Aorta (tissue), 5 donors: ENCODE measurements around the gene PRMT9. TPM values are rescaled to one million over a fixed set of nuclear protein-coding genes. Genes with fewer than 3 reads are reported as not detected.

ENCODE experiments used
- ATAC-seq: fragments of 200-7000 bp; cut with Tn5 transposase; one replicate; pipeline ENCODE4 v1.9.1; 2022; ENCODE audit warnings: moderate library complexity; ENCODE audit not compliant: low FRiP score
- DNase-seq, 2 donors: peaks; one replicate each; pipeline ENCODE4 v3.0.0-alpha.2; 2020
- H3K27ac ChIP-seq, 2 donors: one replicate each; pipeline ENCODE4 v1.5.1; 2013; ENCODE audit warnings: low read length in 2 of 2, mild to moderate bottlenecking in 2 of 2, moderate library complexity in 2 of 2, control low read depth in 1 of 2, inconsistent platforms in 1 of 2, low read depth in 1 of 2
- H3K27me3 ChIP-seq, 2 donors: one replicate each; pipeline ENCODE4 v1.6.1; 2013; ENCODE audit warnings: control low read depth in 1 of 2, low read length in 1 of 2, mild to moderate bottlenecking in 1 of 2, moderate library complexity in 1 of 2; ENCODE audit not compliant: insufficient read depth in 2 of 2, control insufficient read depth in 1 of 2
- H3K36me3 ChIP-seq, 2 donors: one replicate each; pipeline ENCODE4 v1.6.1; 2013; ENCODE audit warnings: control low read depth in 1 of 2, low read length in 1 of 2, mild to moderate bottlenecking in 1 of 2; ENCODE audit not compliant: insufficient read depth in 2 of 2, control insufficient read depth in 1 of 2
- H3K4me1 ChIP-seq, 2 donors: one replicate each; pipeline ENCODE4 v1.6.1; 2013; ENCODE audit warnings: low read length in 2 of 2, control low read depth in 1 of 2, mild to moderate bottlenecking in 1 of 2, moderate library complexity in 1 of 2; ENCODE audit not compliant: insufficient read depth in 2 of 2, control insufficient read depth in 1 of 2
- H3K4me3 ChIP-seq, 2 donors: one replicate each; pipeline ENCODE4 v1.5.1; 2013; ENCODE audit warnings: low read length in 2 of 2, control low read depth in 1 of 2, mild to moderate bottlenecking in 1 of 2
- H3K9me3 ChIP-seq: one replicate; pipeline ENCODE4 v1.6.1; 2013; ENCODE audit warnings: mild to moderate bottlenecking, low read length; ENCODE audit not compliant: control insufficient read depth
- WGBS, 2 donors: extraction: QIAGEN DNeasy Blood & Tissue Kit; methylation state at CpG; one replicate each; pipeline ENCODE4 v1.1.7; 2013; 5-methylcytosine and 5-hydroxymethylcytosine counted together
- intact Hi-C, 2 donors: fragments of 100-400 bp; cut with DNase I; formaldehyde crosslinking; loops; one replicate each; pipeline versions ENCODE4 v1.14.2 to v1.15.0; 2022
- polyA plus RNA-seq, 2 donors: library from polyadenylated mRNA; stranded (reverse); fragments of 200-250 nt; gene quantifications; one replicate each; pipeline ENCODE4 v1.2.3, GENCODE V29; 2013
- total RNA-seq, 2 donors: library from RNA; stranded (reverse); fragmentation: NEBNext Ultra II Directional; extraction: Animal tissue kit (Norgen Biotek cat#: 25700); gene quantifications; one replicate each; pipeline ENCODE4 v1.2.1, GENCODE V29; 2021
- donor health status: healthy with polysubstance abuse.
- donor health status: Bipolar disorder and iron deficiency.
- donor health status: DM: no; HTN: no; CAD: no.
- donor health status: DM: no; HTN: no; CAD: no.
- donor health status: DM: yes; HTN: yes; CAD: no.

Gene PRMT9
- total and polyA plus RNA-seq, 4 donors = 3.4 to 9.9 (median 8.2) TPM

DNA sequence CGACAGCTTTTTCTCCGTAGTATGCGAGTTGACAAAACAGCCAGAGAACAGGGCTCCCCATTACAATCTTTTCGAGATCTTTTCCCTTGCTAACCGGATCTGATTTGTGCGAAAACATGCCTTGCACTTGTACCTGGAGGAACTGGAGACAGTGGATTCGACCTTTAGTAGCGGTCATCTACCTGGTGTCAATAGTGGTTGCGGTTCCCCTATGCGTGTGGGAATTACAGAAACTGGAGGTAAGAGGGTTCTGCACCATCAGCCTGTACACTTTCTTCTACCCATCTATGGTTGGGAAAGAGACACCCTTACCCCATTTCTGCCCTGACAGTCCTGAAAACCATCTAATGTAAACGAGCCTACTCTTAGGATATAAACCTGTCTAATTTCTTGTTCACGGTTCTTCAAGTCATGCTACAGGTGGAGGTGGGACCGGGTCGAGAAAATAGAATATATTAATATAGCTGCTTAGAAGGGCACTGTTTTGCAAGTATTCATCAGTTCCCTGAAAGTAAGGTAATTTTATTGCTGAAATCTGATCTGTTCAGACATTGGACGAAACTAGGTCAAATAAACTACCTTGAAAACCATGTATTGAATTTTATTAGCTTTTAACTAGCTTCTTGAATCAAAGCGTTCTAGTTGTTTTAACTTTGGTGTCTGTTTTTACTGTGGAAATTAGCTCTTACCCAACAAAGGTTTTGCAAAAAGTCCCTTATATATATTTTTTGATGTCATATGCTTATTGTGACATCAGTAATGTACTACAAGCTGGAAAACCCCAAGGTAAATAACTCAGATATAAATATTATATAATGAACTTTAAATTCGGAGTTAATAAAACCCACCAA lies 65.9 kb downstream of the PRMT9 start:
- DNase-seq = no peak
- H3K9me3 ChIP-seq = no peaks in the 10 kb centered on the region
- ATAC-seq = peak; percentile 4
- peaks cover 3% of the 10 kb centered on the region in 2 donors for H3K4me1 ChIP-seq
- H3K27me3 ChIP-seq = no peaks in the 10 kb centered on the region
- H3K36me3 ChIP-seq = no peaks in the 10 kb centered on the region
- intact Hi-C loops = no loop called here
- peak overlapping the region; percentile 83 to 95 for H3K4me3 ChIP-seq
- 10 to 12% methylated on average over 17 of the region's 17 CpGs for WGBS, 2 donors
- peak overlapping the region in 1 of 2 donors; percentile 84 for H3K27ac ChIP-seq

DNA sequence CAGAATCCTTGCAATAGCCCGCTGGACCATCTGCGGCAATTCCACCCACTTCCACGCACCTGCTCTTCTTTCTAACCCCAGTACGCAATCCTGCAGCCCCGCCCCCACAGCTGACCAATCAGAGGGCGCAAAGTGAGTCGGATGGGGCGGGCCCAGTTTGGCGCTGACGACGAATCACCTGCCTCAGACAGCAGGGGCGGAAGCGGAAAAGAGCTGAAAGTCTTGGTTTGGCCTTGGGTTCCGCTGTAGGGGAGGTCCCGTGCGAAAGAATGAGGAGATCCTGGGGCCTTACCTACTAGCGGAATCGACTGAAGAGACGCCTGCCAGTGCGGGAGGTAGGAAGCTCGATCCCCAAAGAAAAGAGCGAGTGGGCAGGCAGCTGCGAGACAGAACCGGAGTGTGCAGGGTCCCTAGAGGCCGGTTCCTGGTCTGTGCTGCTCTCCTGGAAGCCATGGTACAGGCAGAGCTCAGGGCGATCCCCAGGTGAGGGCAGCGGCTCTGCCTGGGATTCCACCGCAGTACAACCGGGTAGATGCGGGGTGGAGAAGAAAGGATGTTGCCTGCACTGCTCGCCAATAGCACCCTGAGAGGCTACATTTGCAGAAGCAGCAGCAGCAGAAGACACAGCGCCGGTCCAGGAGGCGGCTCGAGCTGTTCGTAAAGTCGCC lies 66.7 kb downstream of the PRMT9 start, which contains the start of gene TMEM184C:
Gene TMEM184C (plus strand): TSS at position 225 of the 668 bp plus-strand sequence. CDS start 560 bp downstream, outside the sequence.
- no peaks in the 10 kb centered on the region for H3K36me3 ChIP-seq
- no peaks in the 10 kb centered on the region for H3K9me3 ChIP-seq
- intact Hi-C loops = no loop called here
- DNase-seq (peak; percentile 98 to 99), ATAC-seq (peak; percentile 99)
- no peaks in the 10 kb centered on the region for H3K27me3 ChIP-seq
- H3K4me3 ChIP-seq = peak within 1 kb of the TSS; percentile 83 to 95
- peak within 1 kb of the TSS in 1 of 2 donors; percentile 84 for H3K27ac ChIP-seq
- WGBS, 2 donors = 1% methylated on average over 37 of the region's 37 CpGs
- H3K4me1 ChIP-seq = peaks cover 3% of the 10 kb centered on the region in 2 donors

DNA sequence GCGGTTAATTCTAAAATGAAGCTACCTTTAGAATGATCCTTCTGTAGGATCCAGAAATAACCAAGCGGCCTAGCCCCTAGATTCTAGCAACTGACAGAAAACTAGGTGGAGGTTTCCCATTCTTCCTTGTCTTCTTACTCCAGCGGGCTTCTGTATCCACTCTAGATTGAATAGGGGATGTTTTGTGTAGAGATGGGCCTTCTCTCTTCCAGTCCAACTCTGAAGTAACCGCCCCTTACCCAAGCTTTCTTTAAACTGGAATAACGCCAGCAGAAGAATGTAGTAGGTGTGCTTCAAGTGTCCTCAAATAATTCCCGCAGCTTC lies 67.2 kb downstream of the PRMT9 start:
- H3K27ac ChIP-seq = no peak overlapping the region
- no peak for ATAC-seq

DNA sequence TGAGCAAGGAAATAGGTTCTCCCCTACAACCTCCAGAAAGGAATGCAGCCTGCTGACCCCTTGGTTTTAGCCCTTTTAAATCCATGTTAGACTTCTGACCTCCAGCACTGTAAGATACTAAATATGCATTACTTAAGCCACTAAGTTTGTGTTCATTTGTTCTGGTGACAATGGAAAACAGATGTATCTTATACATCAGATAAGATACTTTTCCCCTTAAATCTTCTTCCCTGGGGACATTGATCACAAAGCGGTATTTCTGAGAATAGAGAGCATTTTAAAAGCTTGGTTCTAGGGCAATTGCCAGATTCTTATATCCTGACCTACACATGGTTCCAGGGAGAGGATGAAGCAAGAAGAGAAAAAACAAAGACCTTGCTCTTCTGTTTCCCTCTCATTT lies 73.3 kb downstream of the PRMT9 start:
- H3K36me3 ChIP-seq = no peaks in the 10 kb centered on the region
- H3K27ac ChIP-seq = no peak overlapping the region
- ATAC-seq (no peak), DNase-seq (no peak)
- no peaks in the 10 kb centered on the region for H3K4me1 ChIP-seq
- no peaks in the 10 kb centered on the region for H3K9me3 ChIP-seq
- no peak overlapping the region for H3K4me3 ChIP-seq
- WGBS, 2 donors = 79 to 87% methylated on average over 1 of the region's 1 CpG
- H3K27me3 ChIP-seq = no peaks in the 10 kb centered on the region
- intact Hi-C loops = no loop called here

More for the DNA sequence above, 67.2 kb downstream of the PRMT9 start:
- Histone ChIP-seq H3K4me1 (peaks cover 3% of the 10 kb centered on the region in 2 donors), H3K9me3 (no peaks in the 10 kb centered on the region), H3K36me3 (no peaks in the 10 kb centered on the region), H3K4me3 (peak overlapping the region; percentile 72 to 83), H3K27me3 (no peaks in the 10 kb centered on the region)
- no peak for DNase-seq
- intact Hi-C loops = no loop called here
- 29 to 34% methylated on average over 6 of the region's 6 CpGs for WGBS, 2 donors

DNA sequence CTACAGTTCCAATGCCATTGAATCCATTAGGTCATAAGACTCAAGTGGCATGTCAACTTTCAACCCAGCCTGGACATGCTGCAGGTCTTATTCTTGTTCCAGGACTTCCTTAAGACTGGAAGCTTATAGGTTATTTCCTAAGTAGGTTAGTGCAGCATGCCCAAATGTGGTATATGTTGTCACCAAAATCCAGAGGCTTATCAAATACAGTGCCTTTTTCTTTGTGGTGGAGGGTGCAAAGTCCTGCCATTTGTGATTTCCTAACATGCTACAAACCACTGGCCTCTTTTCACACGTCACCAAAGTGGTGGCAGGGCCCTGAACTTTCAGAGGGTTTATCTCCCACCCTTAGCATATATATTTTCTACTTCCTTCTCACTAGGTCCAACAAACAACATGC lies 76.5 kb downstream of the PRMT9 start:
- no peak overlapping the region for H3K27ac ChIP-seq
- no peaks in the 10 kb centered on the region for H3K36me3 ChIP-seq
- H3K27me3 ChIP-seq = no peaks in the 10 kb centered on the region
- no peak for ATAC-seq
- H3K9me3 ChIP-seq = no peaks in the 10 kb centered on the region
- no peak for DNase-seq
- 91 to 96% methylated on average over 1 of the region's 1 CpG for WGBS, 2 donors
- H3K4me3 ChIP-seq = no peak overlapping the region
- no peaks in the 10 kb centered on the region for H3K4me1 ChIP-seq
- intact Hi-C loops = no loop called here

DNA sequence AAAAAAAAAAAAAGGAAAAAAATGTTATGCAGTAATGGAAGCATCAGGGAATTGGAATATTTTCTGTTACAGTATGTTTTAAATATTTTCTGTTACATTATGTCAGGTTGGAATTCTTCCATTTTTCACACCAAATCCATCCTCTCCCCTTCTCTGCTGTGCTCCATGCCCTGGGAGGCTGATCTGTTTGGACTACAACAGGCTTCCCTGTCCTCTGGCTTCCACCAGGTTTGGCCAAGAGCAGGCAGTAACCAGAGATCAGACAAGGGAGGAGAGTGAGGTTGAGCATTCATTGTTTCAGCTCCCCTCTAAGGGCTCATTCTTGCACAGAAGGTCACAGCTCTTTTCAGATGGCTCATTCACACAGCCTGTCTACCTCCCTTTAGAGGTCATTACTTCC lies 78.5 kb downstream of the PRMT9 start:
- intact Hi-C loops = no loop called here
- no peak for DNase-seq
- ATAC-seq = no peak
- no peaks in the 10 kb centered on the region for H3K36me3 ChIP-seq
- H3K4me1 ChIP-seq = no peaks in the 10 kb centered on the region
- no peaks in the 10 kb centered on the region for H3K27me3 ChIP-seq
- H3K4me3 ChIP-seq = no peak overlapping the region
- H3K9me3 ChIP-seq = no peaks in the 10 kb centered on the region
- H3K27ac ChIP-seq = no peak overlapping the region

DNA sequence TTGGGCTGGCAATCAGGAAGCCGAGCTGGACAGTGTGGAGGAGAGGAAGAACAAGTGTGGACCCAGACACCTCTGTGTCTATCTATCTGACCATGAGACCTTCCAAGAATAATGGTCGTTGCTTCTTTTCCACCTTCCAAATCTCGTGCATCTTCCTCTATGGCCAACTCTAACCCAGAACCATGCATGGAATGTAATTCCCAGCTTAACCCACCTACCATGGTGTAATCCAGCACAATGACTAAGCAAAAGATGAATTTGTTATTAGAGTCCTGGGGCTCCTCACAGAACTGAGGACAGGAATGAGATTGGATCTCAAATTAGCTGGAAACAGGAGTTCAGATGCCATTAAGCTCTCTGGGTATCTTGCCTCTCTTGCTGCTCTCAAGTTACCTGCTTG lies 84.2 kb downstream of the PRMT9 start:
- ATAC-seq (no peak), DNase-seq (no peak)
- H3K27ac ChIP-seq = no peak overlapping the region
- no peaks in the 10 kb centered on the region for H3K9me3 ChIP-seq
- H3K27me3 ChIP-seq = no peaks in the 10 kb centered on the region
- 83 to 87% methylated on average over 3 of the region's 3 CpGs for WGBS, 2 donors
- H3K36me3 ChIP-seq = no peaks in the 10 kb centered on the region
- H3K4me3 ChIP-seq = no peak overlapping the region
- H3K4me1 ChIP-seq = peaks cover 2 to 3% of the 10 kb centered on the region in 2 donors
- intact Hi-C loops = no loop called here

DNA sequence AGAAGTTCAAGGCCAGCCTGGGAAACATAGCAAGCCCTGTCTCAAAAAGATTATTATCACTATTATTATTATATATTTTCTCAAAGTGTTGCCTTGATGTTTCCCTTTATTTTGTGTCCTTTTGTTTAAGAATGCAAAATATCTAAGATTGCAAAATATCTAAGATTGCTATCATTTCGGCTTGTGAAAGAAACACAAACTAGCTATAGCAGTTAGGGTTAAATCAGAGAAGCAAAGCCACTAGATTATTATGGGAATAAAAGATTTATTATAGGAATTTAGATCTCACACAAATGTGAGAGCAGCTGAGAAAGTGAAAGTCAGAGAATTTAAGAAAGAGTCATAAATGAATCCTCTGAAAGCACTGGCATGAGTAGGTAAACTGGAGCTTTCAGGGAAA lies 84.8 kb downstream of the PRMT9 start:
- WGBS, 2 donors = 96 to 98% methylated on average over 1 of the region's 1 CpG
- Histone ChIP-seq H3K36me3 (no peaks in the 10 kb centered on the region), H3K27ac (no peak overlapping the region), H3K4me3 (no peak overlapping the region), H3K27me3 (no peaks in the 10 kb centered on the region), H3K4me1 (peaks cover 2 to 3% of the 10 kb centered on the region in 2 donors), H3K9me3 (no peaks in the 10 kb centered on the region)
- ATAC-seq (no peak), DNase-seq (no peak)
- intact Hi-C loops = no loop called here

DNA sequence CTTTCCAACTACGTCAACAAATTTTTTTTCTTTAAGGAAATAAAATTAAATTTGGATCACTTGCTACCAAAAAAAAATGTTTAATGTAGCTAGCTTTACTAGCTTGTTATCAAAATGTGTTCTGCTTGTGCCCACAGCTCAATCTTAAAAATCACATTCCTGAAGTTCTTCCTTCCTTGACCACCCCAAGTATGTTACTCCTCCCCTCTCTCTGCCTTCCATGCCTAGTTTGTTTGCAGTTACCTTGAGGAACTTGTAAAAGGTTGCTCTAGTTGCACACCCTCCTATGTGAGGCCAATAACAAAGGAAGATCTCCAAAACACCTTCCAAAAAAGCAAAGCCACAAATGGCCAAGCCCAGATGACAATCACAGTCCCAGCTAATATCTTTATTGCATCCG lies 86.4 kb downstream of the PRMT9 start:
- WGBS, 2 donors = 49 to 55% methylated on average over 2 of the region's 2 CpGs
- peaks cover 2 to 3% of the 10 kb centered on the region in 2 donors for H3K4me1 ChIP-seq
- no peaks in the 10 kb centered on the region for H3K9me3 ChIP-seq
- no peaks in the 10 kb centered on the region for H3K36me3 ChIP-seq
- H3K4me3 ChIP-seq = no peak overlapping the region
- intact Hi-C loops = no loop called here
- DNase-seq (no peak), ATAC-seq (no peak)
- H3K27me3 ChIP-seq = no peaks in the 10 kb centered on the region
- H3K27ac ChIP-seq = peak overlapping the region in 1 of 2 donors; percentile 25
